H1 (cell line): ENCODE results near the gene ADCYAP1. TPM values are rescaled to one million over a fixed set of nuclear protein-coding genes. Genes with fewer than 3 reads are reported as not detected.

ENCODE experiments used
- CTCF ChIA-PET: fragments of 300-600 bp; sonication (Branson Sonifier 250); formaldehyde crosslinking; loops from one replicate; lab custom pipeline; 2021; ENCODE audit not compliant: partially characterized antibody; lab: Charles Lee
- POLR2A ChIA-PET: fragments of 300-600 bp; sonication (Branson Sonifier 250); formaldehyde crosslinking; loops from one replicate; lab custom pipeline; 2021; ENCODE audit warnings: inconsistent platforms; ENCODE audit not compliant: partially characterized antibody; lab: Charles Lee
- DNase-seq, 2 experiments: peaks; one replicate each; pipeline versions ENCODE4 v3.0.0 to v3.0.0-alpha.2; 2010 to 2022; ENCODE audit warnings: low spot score in 2 of 2, low read depth in 1 of 2, mixed read lengths in 1 of 2
- FAIRE-seq: peaks from 2 replicates; lab custom pipeline; 2011; peaks lifted over from hg19 to GRCh38; lab: Jason Lieb, UNC
- H2AFZ ChIP-seq: 2 replicates; pipeline ENCODE4 v1.8.1; 2012; ENCODE audit warnings: low read length, inconsistent platforms
- H2AK5ac ChIP-seq: 2 replicates; pipeline ENCODE4 v1.6.1; 2013; ENCODE audit warnings: low read depth, low read length
- H2BK120ac ChIP-seq: replicated peaks from 2 replicates; pipeline ENCODE3; 2013; ENCODE audit warnings: low read depth, low read length, inconsistent platforms
- H2BK12ac ChIP-seq: 2 replicates; pipeline ENCODE4 v1.6.1; 2013; ENCODE audit warnings: low read depth, low read length
- H2BK15ac ChIP-seq: 2 replicates; pipeline ENCODE4 v1.6.1; 2013; ENCODE audit warnings: low read length
- H2BK20ac ChIP-seq: 2 replicates; pipeline ENCODE4 v1.6.1; 2013; ENCODE audit warnings: low read length
- H2BK5ac ChIP-seq: 2 replicates; pipeline ENCODE4 v1.6.1; 2013; ENCODE audit warnings: low read depth, low read length
- H3K14ac ChIP-seq: 2 replicates; pipeline ENCODE4 v1.6.1; 2013; ENCODE audit warnings: inconsistent platforms; ENCODE audit not compliant: insufficient read length
- H3K18ac ChIP-seq: 2 replicates; pipeline ENCODE4 v1.6.1; 2013; ENCODE audit warnings: low read length; ENCODE audit errors: extremely low read depth
- H3K23ac ChIP-seq: 2 replicates; pipeline ENCODE4 v1.6.1; 2013; ENCODE audit warnings: inconsistent platforms; ENCODE audit not compliant: insufficient read length
- H3K23me2 ChIP-seq: 2 replicates; pipeline ENCODE4 v1.6.1; 2013; ENCODE audit warnings: low read depth, low read length
- H3K27ac ChIP-seq: 2 replicates; pipeline ENCODE4 v1.6.1; 2011; ENCODE audit warnings: low read depth, low read length, inconsistent platforms
- H3K27me3 ChIP-seq, 4 experiments: replicated peaks in 1 of 4; 1 replicate in 1 of 4; 2 replicates in 3 of 4; pipeline versions ENCODE4 v1.6.1 to v1.8.1; 2011 to 2013; ENCODE audit warnings: low read length in 3 of 4, mild to moderate bottlenecking in 3 of 4, inconsistent platforms in 2 of 4, mixed read lengths in 2 of 4, moderate library complexity in 1 of 4; ENCODE audit not compliant: control insufficient read depth in 3 of 4, insufficient read depth in 3 of 4; ENCODE audit errors: extremely low read depth in 1 of 4
- H3K36me3 ChIP-seq, 4 experiments: 2 replicates each; pipeline versions ENCODE4 v1.6.1 to v1.8.1; 2011 to 2013; ENCODE audit warnings: mild to moderate bottlenecking in 4 of 4, low read length in 3 of 4, moderate library complexity in 2 of 4, control low read depth in 1 of 4, inconsistent platforms in 1 of 4; ENCODE audit not compliant: insufficient read depth in 4 of 4, control insufficient read depth in 2 of 4
- H3K4ac ChIP-seq: replicated peaks from 2 replicates; pipeline ENCODE3; 2013; ENCODE audit warnings: low read length, low read depth, mixed read lengths, inconsistent platforms; ENCODE audit not compliant: insufficient read length
- H3K4me1 ChIP-seq, 4 experiments: replicated peaks in 1 of 4; 1 replicate in 1 of 4; 2 replicates in 3 of 4; pipeline versions ENCODE4 v1.6.1 to v1.8.1; 2011 to 2013; ENCODE audit warnings: low read length in 3 of 4, inconsistent platforms in 2 of 4, mixed read lengths in 1 of 4; ENCODE audit not compliant: insufficient read depth in 4 of 4, control insufficient read depth in 3 of 4
- H3K4me2 ChIP-seq, 2 experiments: 2 replicates each; pipeline versions ENCODE4 v1.6.1 to v1.8.1; 2011 to 2013; ENCODE audit warnings: low read depth in 2 of 2, low read length in 2 of 2, control low read depth in 1 of 2, inconsistent platforms in 1 of 2, mild to moderate bottlenecking in 1 of 2; ENCODE audit not compliant: insufficient read depth in 1 of 2
- H3K4me3 ChIP-seq, 4 experiments: fragments of 200-600, 300-600 bp in 1 of 4; sonication (generic), shearing (Covaris generic), sonication (Bioruptor Twin) in 1 of 4; 2 replicates each; pipeline versions ENCODE4 v1.5.1 to v1.8.1; 2011 to 2016; ENCODE audit warnings: low read length in 4 of 4, low read depth in 3 of 4, control low read depth in 2 of 4, inconsistent platforms in 2 of 4, mild to moderate bottlenecking in 2 of 4, mixed read lengths in 1 of 4, moderate library complexity in 1 of 4; ENCODE audit not compliant: insufficient read depth in 2 of 4; ENCODE audit errors: extremely low read depth in 1 of 4
- H3K56ac ChIP-seq: replicated peaks from 2 replicates; pipeline ENCODE3; 2013; ENCODE audit warnings: low read depth, mild to moderate bottlenecking, mixed read lengths, low read length, inconsistent platforms; ENCODE audit not compliant: insufficient read length
- H3K79me1 ChIP-seq: 2 replicates; pipeline ENCODE4 v1.6.1; 2013; ENCODE audit warnings: low read depth, low read length, control low read depth
- H3K79me2 ChIP-seq, 2 experiments: 2 replicates each; pipeline versions ENCODE4 v1.6.1 to v1.8.1; 2012 to 2013; ENCODE audit warnings: low read length in 2 of 2, mild to moderate bottlenecking in 2 of 2, inconsistent platforms in 1 of 2; ENCODE audit not compliant: insufficient read depth in 2 of 2, control insufficient read depth in 1 of 2
- H3K9ac ChIP-seq, 4 experiments: replicated peaks in 1 of 4; 1 replicate in 1 of 4; 2 replicates in 3 of 4; pipeline versions ENCODE4 v1.6.1 to v1.8.1; 2011 to 2013; ENCODE audit warnings: low read depth in 3 of 4, low read length in 3 of 4, control low read depth in 2 of 4, mild to moderate bottlenecking in 2 of 4, moderate library complexity in 2 of 4, inconsistent platforms in 1 of 4; ENCODE audit errors: extremely low read depth in 1 of 4
- H3K9me3 ChIP-seq, 2 experiments: 2 replicates each; pipeline versions ENCODE4 v1.6.1 to v1.8.1; 2012 to 2013; ENCODE audit warnings: mild to moderate bottlenecking in 2 of 2, moderate library complexity in 2 of 2, control low read depth in 1 of 2, inconsistent platforms in 1 of 2, low read depth in 1 of 2, low read length in 1 of 2, mixed read lengths in 1 of 2; ENCODE audit not compliant: insufficient read depth in 2 of 2
- H4K20me1 ChIP-seq, 2 experiments: replicated peaks in 1 of 2; 2 replicates each; pipeline versions ENCODE3 to v1.8.1; 2011 to 2013; ENCODE audit warnings: inconsistent platforms in 2 of 2, low read length in 2 of 2, mild to moderate bottlenecking in 1 of 2; ENCODE audit not compliant: insufficient read depth in 2 of 2, control insufficient read depth in 1 of 2
- H4K5ac ChIP-seq: 2 replicates; pipeline ENCODE4 v1.6.1; 2013; ENCODE audit warnings: low read length, low read depth, mixed read lengths, inconsistent platforms; ENCODE audit not compliant: insufficient read length
- H4K8ac ChIP-seq: 2 replicates; pipeline ENCODE4 v1.8.0; 2013; ENCODE audit warnings: mild to moderate bottlenecking, moderate library complexity, low read length, inconsistent platforms; ENCODE audit not compliant: insufficient read depth; ENCODE audit errors: extremely low read depth
- H4K91ac ChIP-seq: replicated peaks from 2 replicates; pipeline ENCODE3; 2013; ENCODE audit warnings: low read length, mixed read lengths, inconsistent platforms; ENCODE audit not compliant: insufficient read length
- BACH1 ChIP-seq: IDR thresholded peaks from 2 replicates; pipeline ENCODE4 v1.6.1; 2012; ENCODE audit warnings: low read length, improper control_type of control experiment
- BCL11A ChIP-seq, 2 experiments: IDR thresholded peaks; one replicate each; pipeline ENCODE4 v1.6.1; 2011; ENCODE audit warnings: low read depth in 2 of 2, low read length in 2 of 2, mild to moderate bottlenecking in 2 of 2
- CBX5 ChIP-seq: fragments of 300-800, 300-1000 bp; sonication (generic); IDR thresholded peaks from 2 replicates; pipeline ENCODE4 v1.7.1; 2016; ENCODE audit warnings: antibody characterized with exemption, low read length, low read depth
- CEBPB ChIP-seq: IDR thresholded peaks from 2 replicates; pipeline ENCODE4 v1.6.1; 2012; ENCODE audit warnings: low read depth, low read length
- CHD1 ChIP-seq: IDR thresholded peaks from 2 replicates; pipeline ENCODE4 v1.6.1; 2012; ENCODE audit warnings: low read depth, low read length, improper control_type of control experiment
- CHD2 ChIP-seq: IDR thresholded peaks from 2 replicates; pipeline ENCODE4 v1.6.1; 2012; ENCODE audit warnings: low read length, improper control_type of control experiment
- EZH2 ChIP-seq: fragments of 200-600 bp; sonication (generic); IDR thresholded peaks from 2 replicates; pipeline ENCODE4 v1.7.1; 2012; ENCODE audit warnings: low read depth, mild to moderate bottlenecking, moderate library complexity, low read length, inconsistent platforms; ENCODE audit not compliant: severe bottlenecking
- KDM5A ChIP-seq: fragments of 200-600 bp; IDR thresholded peaks from 2 replicates; pipeline ENCODE4 v1.7.1; 2012; ENCODE audit warnings: mild to moderate bottlenecking, low read length, inconsistent platforms, mixed read lengths
- NANOG ChIP-seq: IDR thresholded peaks from 2 replicates; pipeline ENCODE4 v1.6.1; 2011; ENCODE audit warnings: low read length, low read depth, mild to moderate bottlenecking, inconsistent platforms; ENCODE audit not compliant: insufficient read depth, poor library complexity, severe bottlenecking
- SIN3A ChIP-seq, 2 experiments: IDR thresholded peaks in 1 of 2; conservative IDR thresholded peaks in 1 of 2; 2 replicates each; pipeline ENCODE4 v1.6.1; 2011 to 2012; ENCODE audit warnings: low read length in 2 of 2, improper control_type of control experiment in 1 of 2, low read depth in 1 of 2, mild to moderate bottlenecking in 1 of 2
- SUZ12 ChIP-seq: fragments of 200-600 bp; sonication (generic); IDR thresholded peaks from 2 replicates; pipeline ENCODE4 v1.6.1; 2012; ENCODE audit warnings: mild to moderate bottlenecking, inconsistent platforms, low read length, moderate library complexity, mixed read lengths
- TEAD4 ChIP-seq: IDR thresholded peaks from 2 replicates; pipeline ENCODE4 v1.6.1; 2012; ENCODE audit warnings: low read depth, low read length, inconsistent platforms, mixed read lengths
- WGBS, 2 experiments: shearing (Covaris generic) in 1 of 2; methylation state at CpG; one replicate each; pipeline versions ENCODE4 v1.1.6 to v1.1.7; 2013 to 2015; ENCODE audit warnings: low lambda C conversion rate in 2 of 2, mixed read lengths in 2 of 2, inconsistent platforms in 1 of 2, low coverage in 1 of 2, missing lambda C conversion rate in 1 of 2; ENCODE audit not compliant: insufficient replicate concordance in 2 of 2, insufficient coverage in 1 of 2, insufficient read length in 1 of 2; ENCODE audit errors: extremely low coverage in 1 of 2, missing lambda C conversion rate in 1 of 2; 5-methylcytosine and 5-hydroxymethylcytosine counted together
- polyA plus RNA-seq, 7 experiments: library from polyadenylated mRNA; depleted of rRNA in 3 of 7; stranded (reverse) in 5 of 7; unstranded in 2 of 7; fragments of >200 nt in 5 of 7; fragments of 200-250 nt in 2 of 7; gene quantifications; 1 replicate in 5 of 7; 2 replicates in 1 of 7; 4 replicates in 1 of 7; pipeline versions ENCODE4 v1.2.1 to v1.2.3, GENCODE V29; 2011 to 2013; ENCODE audit warnings: missing spikeins in 2 of 7, mixed read lengths in 2 of 7
- total RNA-seq: library from RNA; stranded (reverse); fragmentation: NEBNext Ultra II Directional; extraction: Animal tissue kit (Norgen Biotek cat#: 25700); gene quantifications from 2 replicates; pipeline ENCODE4 v1.2.1, GENCODE V29; 2021

ADCYAP1 gene
- total and polyA plus RNA-seq, 2 of the 8 experiments (the other 6 are each of a cell fraction or from before 2014, with no cell fraction given) = 0.02 TPM; not detected in 1

DNA sequence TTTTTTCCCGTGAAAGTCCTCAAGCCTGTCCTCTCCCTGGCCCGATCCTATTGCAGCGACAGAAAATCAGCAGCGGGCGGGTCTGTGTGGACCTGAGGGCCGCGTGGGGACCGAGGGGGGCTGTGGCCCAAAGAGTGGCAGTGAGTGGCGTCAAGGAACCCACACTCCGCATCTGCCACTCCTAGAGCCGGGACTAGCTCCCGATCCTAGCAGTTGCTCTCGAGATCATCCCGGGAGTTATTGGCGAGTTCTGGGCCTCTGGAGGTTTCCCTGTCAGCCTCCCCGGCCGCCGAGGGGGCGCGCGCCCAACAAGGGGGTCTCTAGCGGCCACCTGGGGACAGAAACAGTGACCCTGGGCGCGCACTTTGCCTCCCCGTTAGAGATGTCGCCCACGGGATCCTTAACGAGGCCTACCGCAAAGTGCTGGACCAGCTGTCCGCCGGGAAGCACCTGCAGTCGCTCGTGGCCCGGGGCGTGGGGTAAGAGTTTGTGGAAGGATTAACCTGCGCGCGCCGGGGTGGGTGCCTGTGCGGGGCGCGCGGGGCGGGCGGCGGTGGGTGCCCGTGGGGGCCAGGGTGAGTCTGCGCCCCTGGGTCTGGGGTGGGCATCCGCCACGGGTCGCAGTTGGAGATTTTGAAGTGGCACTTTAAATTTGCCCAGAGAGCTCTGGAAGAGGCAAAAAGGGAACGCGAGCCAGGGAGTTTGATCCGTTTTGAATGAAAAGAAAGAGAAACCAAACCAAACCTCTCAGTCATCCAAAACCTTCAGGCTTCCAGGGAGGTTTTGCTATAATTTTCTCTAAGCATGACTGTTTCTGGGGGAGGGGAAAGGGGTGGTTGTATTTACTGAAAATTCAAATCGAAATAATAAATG is 3.5 kb downstream of the ADCYAP1 start:
- H2BK20ac ChIP-seq = no peak overlapping the region
- no peak overlapping the region for H4K5ac ChIP-seq
- CTCF ChIA-PET = interaction anchor here (0.7 to 2.8 kb wide), 2 partner anchors 9 to 13 kb away, joined by 3 to 6 read pairs; no protein-coding TSS in a partner anchor
- no peak overlapping the region for H3K56ac ChIP-seq
- POLR2A ChIA-PET = interaction anchor here (0.7 kb wide), 1 partner anchor 55 kb away, joined by 3 read pairs; no protein-coding TSS in a partner anchor
- 5% methylated on average over 47 of the region's 55 CpGs; no CpG with 5 or more reads in 1 of the 2 experiments for WGBS, 2 experiments
- no peaks in the 10 kb centered on the region for H3K79me2 ChIP-seq
- peaks cover 0 to 6% (median 0%) of the 10 kb centered on the region in 4 experiments; a peak in 1 of 8 replicates for H3K36me3 ChIP-seq
- peak overlapping the region; percentile 35 for H4K8ac ChIP-seq
- H3K9me3 ChIP-seq = no peaks in the 10 kb centered on the region; a peak in 1 of 4 replicates
- H2AFZ ChIP-seq = no peak overlapping the region
- no peak for FAIRE-seq
- H2AK5ac ChIP-seq = no peak overlapping the region
- peaks cover 4 to 11% of the 10 kb centered on the region in 2 experiments for H4K20me1 ChIP-seq
- H3K23me2 ChIP-seq = peaks cover 21% of the 10 kb centered on the region; the same call in 1 of the 2 replicates
- H2BK12ac ChIP-seq = no peak overlapping the region
- no peak overlapping the region for H3K18ac ChIP-seq
- H2BK15ac ChIP-seq = no peak overlapping the region
- peak overlapping the region; percentile 91 to 93 for H3K4me2 ChIP-seq
- H3K14ac ChIP-seq = no peak overlapping the region
- peak overlapping the region; percentile 40 to 68 (median 47); a peak in 7 of 8 replicates for H3K4me3 ChIP-seq
- peak in 1 of 2 experiments; percentile 59 for DNase-seq
- no peak overlapping the region for H2BK5ac ChIP-seq
- no peaks in the 10 kb centered on the region for H3K79me1 ChIP-seq
- peaks cover 68 to 95% (median 86%) of the 10 kb centered on the region in 4 experiments for H3K27me3 ChIP-seq
- peaks cover 3 to 30% (median 12%) of the 10 kb centered on the region in 4 experiments; a peak in 6 of 7 replicates for H3K4me1 ChIP-seq
- no peak overlapping the region for H3K4ac ChIP-seq
- H2BK120ac ChIP-seq = no peak overlapping the region
- H3K23ac ChIP-seq = no peak overlapping the region
- no peak overlapping the region for H3K9ac ChIP-seq
- no peak overlapping the region for H3K27ac ChIP-seq
- H4K91ac ChIP-seq = no peak overlapping the region
- TF ChIP-seq CHD1 = no peak
- TF ChIP-seq SUZ12 = peak; percentile 89
- peak; percentile 88 for TF ChIP-seq EZH2
- TF ChIP-seq CHD2 = no peak
- no peak for TF ChIP-seq BCL11A (IDR thresholded peaks at IDR 0.05; ENCODE audit: low read depth in 2 of 2, low read length in 2 of 2)
- TF ChIP-seq TEAD4 = no peak
- no peak for TF ChIP-seq SIN3A (conservative IDR thresholded peaks at IDR 0.05 in 1 of 2, IDR thresholded peaks at IDR 0.05 in 1 of 2; ENCODE audit: low read depth in 1 of 2, low read length in 2 of 2)
- TF ChIP-seq NANOG = no peak
- TF ChIP-seq CEBPB = no peak
- TF ChIP-seq CBX5 = no peak
- no peak for TF ChIP-seq KDM5A
- no peak for TF ChIP-seq BACH1
